Retinal pigment epithelial cell (primary cell): ENCODE data around the gene SPATA31D4.

Experiments used
- DNase-seq: peaks from one replicate; pipeline ENCODE4 v3.0.0-alpha.2; 2010; ENCODE audit warnings: low read depth
- H3K4me3 ChIP-seq: 2 replicates; pipeline ENCODE4 v1.5.1; 2011; ENCODE audit warnings: mild to moderate bottlenecking, low read length, control low read depth, moderate library complexity
- CTCF ChIP-seq: conservative IDR thresholded peaks from 2 replicates; pipeline ENCODE4 v1.5.1; 2011; ENCODE audit warnings: low read depth, low read length, control low read depth, inconsistent platforms

SPATA31D4 gene

DNA sequence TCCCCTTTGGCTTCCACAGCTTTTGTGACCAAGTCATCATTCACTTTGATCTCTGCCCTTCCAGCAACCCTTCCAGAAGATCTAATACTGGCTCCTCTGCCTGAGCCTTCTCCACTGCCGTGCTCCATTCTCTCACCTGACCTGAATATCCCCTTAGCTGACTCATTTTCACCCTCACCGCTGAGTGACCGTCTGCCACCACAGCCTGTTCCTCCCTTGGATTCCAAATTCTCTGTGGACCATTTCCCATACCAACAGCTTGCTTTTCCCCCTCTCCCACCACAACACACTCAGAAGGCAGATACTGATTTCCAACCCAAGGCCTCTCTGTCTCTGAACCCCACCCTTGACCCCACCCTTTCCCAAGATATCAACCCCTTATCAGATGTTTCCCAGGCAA lies 39.8 kb downstream of the SPATA31D4 start:
- TF ChIP-seq CTCF = no peak
- DNase-seq = no peak
- no peak overlapping the region for H3K4me3 ChIP-seq

GRCh38 chr9:81969971-81970370 lies 41.7 kb downstream of the SPATA31D4 start:
- no peak overlapping the region for H3K4me3 ChIP-seq
- no peak for TF ChIP-seq CTCF
- DNase-seq = no peak

- no peak for TF ChIP-seq CTCF
- H3K4me3 ChIP-seq = no peak overlapping the region
- DNase-seq = no peak
Measured at GRCh38 chr9:81971727-81972126, 43.5 kb downstream of the SPATA31D4 start.

- DNase-seq = no peak
- no peak overlapping the region for H3K4me3 ChIP-seq
- no peak for TF ChIP-seq CTCF
Measured at GRCh38 chr9:81974764-81975163, 46.5 kb downstream of the SPATA31D4 start.

- TF ChIP-seq CTCF = no peak
- no peak for DNase-seq
- H3K4me3 ChIP-seq = no peak overlapping the region
Measured at GRCh38 chr9:81976351-81976750, 48.1 kb downstream of the SPATA31D4 start.

- H3K4me3 ChIP-seq = no peak overlapping the region
- no peak for TF ChIP-seq CTCF
- no peak for DNase-seq
Measured at GRCh38 chr9:81979196-81979595, 51.0 kb downstream of the SPATA31D4 start.

GRCh38 chr9:81980568-81980967 lies 52.3 kb downstream of the SPATA31D4 start:
- no peak for TF ChIP-seq CTCF
- no peak overlapping the region for H3K4me3 ChIP-seq
- DNase-seq = no peak
